HG02938 (cell line): Measurements from ENCODE around the gene AGO1.
"Not testable (repeated sequence)": the region's sequence is repeated elsewhere in the genome, so short reads cannot be mapped to it uniquely, and the experiment has no call there.

Experiments
- ATAC-seq: cut with Tn5 transposase; IDR thresholded peaks from one replicate; pipeline ENCODE4 v1.9.1; 2021; ENCODE audit warnings: mild to moderate bottlenecking, moderate library complexity; ENCODE audit not compliant: unreplicated experiment

The AGO1 gene

GRCh38 chr1:35968396-35968795 lies 85.4 kb downstream of the AGO1 start:
- ATAC-seq, result no peak

- ATAC-seq, result no peak
These were observed 88.6 kb downstream of the AGO1 start for GRCh38 chr1:35971601-35972000.

- ATAC-seq, result not testable (repeated sequence)
These were observed 89.6 kb downstream of the AGO1 start for GRCh38 chr1:35972631-35973030.

- ATAC-seq, result no peak
These were observed 97.1 kb downstream of the AGO1 start for GRCh38 chr1:35980090-35980489.
